ENCODE measurements around the gene SUSD1. TPM values are rescaled to one million over a fixed set of nuclear protein-coding genes. Genes with fewer than 3 reads are reported as not detected.

SUSD1 gene
- total and polyA plus RNA-seq, 8 donors: 1.6 to 50.4 (median 21.1) TPM

GRCh38 chr9:112180387-112180881 lies 5.3 kb upstream of the SUSD1 start:
- 11 to 33% (median 17%) methylated on average over 3 of the region's 3 CpGs for WGBS, 5 donors
- H3K4me3 ChIP-seq: no peak overlapping the region
- H3K27me3 ChIP-seq: no peaks in the 10 kb centered on the region
- H3K4me1 ChIP-seq: peaks cover 3 to 20% (median 10%) of the 10 kb centered on the region in 4 donors
- H3K36me3 ChIP-seq: no peaks in the 10 kb centered on the region
- intact Hi-C loops (cut with DNase I; ENCODE audit: low total_unique reads): no loop called here
- no peak for TF ChIP-seq POLR2A (IDR thresholded peaks at IDR 0.05)
- TF ChIP-seq EP300 (IDR thresholded peaks at IDR 0.05): no peak
- no peak for TF ChIP-seq POLR2AphosphoS5 (IDR thresholded peaks at IDR 0.05)
- no peak for TF ChIP-seq CTCF (IDR thresholded peaks at IDR 0.05)
- peak in 1 of 2 donors; percentile 26 for DNase-seq
- H3K27ac ChIP-seq: no peak overlapping the region
- no peaks in the 10 kb centered on the region for H3K9me3 ChIP-seq

GRCh38 chr9:112179816-112180215 lies 4.7 kb upstream of the SUSD1 start:
- Histone ChIP-seq H3K4me1 (peaks cover 4 to 23% (median 13%) of the 10 kb centered on the region in 4 donors), H3K27me3 (no peaks in the 10 kb centered on the region), H3K36me3 (no peaks in the 10 kb centered on the region), H3K9me3 (no peaks in the 10 kb centered on the region), H3K27ac (no peak overlapping the region), H3K4me3 (no peak overlapping the region)
- intact Hi-C loops (cut with DNase I; ENCODE audit: low total_unique reads): no loop called here
- WGBS, 5 donors: 66 to 81% (median 73%) methylated on average over 4 of the region's 4 CpGs
- DNase-seq: no peak
- TF ChIP-seq POLR2AphosphoS5 (IDR thresholded peaks at IDR 0.05) (no peak), POLR2A (IDR thresholded peaks at IDR 0.05) (no peak), EP300 (IDR thresholded peaks at IDR 0.05) (no peak), CTCF (IDR thresholded peaks at IDR 0.05) (no peak)

- Histone ChIP-seq H3K27ac (no peak overlapping the region), H3K36me3 (no peaks in the 10 kb centered on the region), H3K4me1 (peaks cover 13 to 53% (median 33%) of the 10 kb centered on the region in 4 donors), H3K9me3 (no peaks in the 10 kb centered on the region), H3K4me3 (no peak overlapping the region), H3K27me3 (no peaks in the 10 kb centered on the region)
- TF ChIP-seq POLR2A (IDR thresholded peaks at IDR 0.05) (no peak), EP300 (IDR thresholded peaks at IDR 0.05) (no peak), POLR2AphosphoS5 (IDR thresholded peaks at IDR 0.05) (no peak)
- peak in 1 of 2 donors; percentile 58 for DNase-seq
- intact Hi-C loops (cut with DNase I; ENCODE audit: low total_unique reads): no loop called here
- 49 to 71% (median 60%) methylated on average over 5 of the region's 5 CpGs for WGBS, 5 donors
Measured at GRCh38 chr9:112176524-112176923, 1.4 kb upstream of the SUSD1 start.

- WGBS, 5 donors: 76 to 86% (median 79%) methylated on average over 17 of the region's 17 CpGs
- intact Hi-C loops (cut with DNase I; ENCODE audit: low total_unique reads): no loop called here
- TF ChIP-seq CTCF (IDR thresholded peaks at IDR 0.05) (no peak), POLR2A (IDR thresholded peaks at IDR 0.05) (no peak), EP300 (IDR thresholded peaks at IDR 0.05) (no peak), POLR2AphosphoS5 (IDR thresholded peaks at IDR 0.05) (no peak)
- no peak for DNase-seq
- Histone ChIP-seq H3K4me1 (peaks cover 19 to 58% (median 37%) of the 10 kb centered on the region in 4 donors), H3K27ac (peak overlapping the region in 4 of 5 donors; percentile 84 to 91 (median 88)), H3K9me3 (no peaks in the 10 kb centered on the region), H3K36me3 (no peaks in the 10 kb centered on the region), H3K4me3 (peak overlapping the region; percentile 67 to 78 (median 68)), H3K27me3 (no peaks in the 10 kb centered on the region)
Measured at GRCh38 chr9:112175796-112176315, 759 bp upstream of the SUSD1 start.

All from stomach (tissue), 9 donors.